Neuronal stem cell (in vitro differentiated cells): ENCODE results near the gene LIX1L.

Experiments
- DNase-seq: peaks from one replicate; pipeline ENCODE4 v3.0.0-alpha.2; 2013; ENCODE audit warnings: low spot score
- H2AFZ ChIP-seq: one replicate; pipeline ENCODE4 v1.6.1; 2013; ENCODE audit warnings: mild to moderate bottlenecking, low read length, inconsistent platforms
- H2AK5ac ChIP-seq: 2 replicates; pipeline ENCODE4 v1.6.1; 2013; ENCODE audit warnings: low read depth, mild to moderate bottlenecking, inconsistent platforms, low read length, moderate library complexity, mixed read lengths
- H2BK120ac ChIP-seq: 2 replicates; pipeline ENCODE4 v1.6.1; 2013; ENCODE audit warnings: low read depth, mild to moderate bottlenecking, inconsistent platforms, low read length, moderate library complexity, mixed read lengths
- H2BK12ac ChIP-seq: one replicate; pipeline ENCODE4 v1.6.1; 2013; ENCODE audit warnings: low read length, inconsistent platforms
- H2BK15ac ChIP-seq: 2 replicates; pipeline ENCODE4 v1.6.1; 2013; ENCODE audit warnings: mild to moderate bottlenecking, low read length, inconsistent platforms, mixed read lengths
- H2BK5ac ChIP-seq: one replicate; pipeline ENCODE4 v1.6.1; 2013; ENCODE audit warnings: inconsistent platforms, mild to moderate bottlenecking, low read length, moderate library complexity
- H3K14ac ChIP-seq: one replicate; pipeline ENCODE4 v1.6.1; 2013; ENCODE audit warnings: low read length, inconsistent platforms
- H3K18ac ChIP-seq: 2 replicates; pipeline ENCODE4 v1.6.1; 2013; ENCODE audit warnings: low read length, inconsistent platforms
- H3K23ac ChIP-seq: 2 replicates; pipeline ENCODE4 v1.6.1; 2013; ENCODE audit warnings: low read depth, mild to moderate bottlenecking, mixed read lengths, low read length, inconsistent platforms; ENCODE audit not compliant: poor library complexity
- H3K27ac ChIP-seq: replicated peaks from 3 replicates; pipeline ENCODE4 v1.5.1; 2013; ENCODE audit warnings: low read length, inconsistent platforms
- H3K27me3 ChIP-seq, 3 experiments: 2 replicates each; pipeline ENCODE4 v1.6.1; 2013; ENCODE audit warnings: low read length in 3 of 3, mild to moderate bottlenecking in 2 of 3, inconsistent platforms in 1 of 3, low read depth in 1 of 3, mixed read lengths in 1 of 3, moderate library complexity in 1 of 3; ENCODE audit not compliant: control insufficient read depth in 3 of 3, insufficient read depth in 3 of 3
- H3K36me3 ChIP-seq, 2 donors: replicated peaks in 1 of 2; 2 replicates each; pipeline ENCODE4 v1.6.1; 2013; ENCODE audit warnings: low read length in 2 of 2; ENCODE audit not compliant: control insufficient read depth in 2 of 2, insufficient read depth in 2 of 2
- H3K4ac ChIP-seq: 2 replicates; pipeline ENCODE4 v1.6.1; 2013; ENCODE audit warnings: inconsistent platforms, mild to moderate bottlenecking, low read length, moderate library complexity
- H3K4me1 ChIP-seq, 2 donors: 1 replicate in 1 of 2; 2 replicates in 1 of 2; pipeline ENCODE4 v1.6.1; 2013; ENCODE audit warnings: low read length in 2 of 2, low read depth in 1 of 2; ENCODE audit not compliant: control insufficient read depth in 2 of 2, insufficient read depth in 1 of 2
- H3K4me2 ChIP-seq: one replicate; pipeline ENCODE4 v1.6.1; 2013; ENCODE audit warnings: mild to moderate bottlenecking, low read length, inconsistent platforms; ENCODE audit not compliant: insufficient read depth, poor library complexity, severe bottlenecking
- H3K4me3 ChIP-seq, 2 donors: 2 replicates each; pipeline ENCODE4 v1.5.1; 2013; ENCODE audit warnings: low read length in 2 of 2, mild to moderate bottlenecking in 2 of 2, inconsistent platforms in 1 of 2, moderate library complexity in 1 of 2
- H3K79me1 ChIP-seq: one replicate; pipeline ENCODE4 v1.6.1; 2013; ENCODE audit warnings: low read depth, mild to moderate bottlenecking, inconsistent platforms, low read length, moderate library complexity
- H3K9ac ChIP-seq: one replicate; pipeline ENCODE4 v1.6.1; 2013; ENCODE audit warnings: mild to moderate bottlenecking, low read depth, low read length, inconsistent platforms; ENCODE audit not compliant: poor library complexity
- H3K9me3 ChIP-seq, 2 donors: replicated peaks in 1 of 2; 2 replicates each; pipeline versions ENCODE3 to v1.6.1; 2013; ENCODE audit warnings: low read length in 2 of 2, mild to moderate bottlenecking in 2 of 2, inconsistent platforms in 1 of 2, low read depth in 1 of 2, mixed read lengths in 1 of 2, moderate library complexity in 1 of 2; ENCODE audit not compliant: control insufficient read depth in 2 of 2, insufficient read depth in 1 of 2
- H4K8ac ChIP-seq: one replicate; pipeline ENCODE4 v1.6.1; 2013; ENCODE audit warnings: low read depth, mild to moderate bottlenecking, inconsistent platforms, low read length, moderate library complexity
- H4K91ac ChIP-seq: one replicate; pipeline ENCODE4 v1.6.1; 2013; ENCODE audit warnings: low read length, low read depth, mild to moderate bottlenecking, inconsistent platforms; ENCODE audit not compliant: poor library complexity
- WGBS, 2 donors: extraction: QIAGEN DNeasy Blood & Tissue Kit; methylation state at CpG; one replicate each; pipeline ENCODE4 v1.1.7; 2013; ENCODE audit warnings: missing lambda C conversion rate in 2 of 2, mixed read lengths in 1 of 2; ENCODE audit not compliant: insufficient read length in 2 of 2, insufficient replicate concordance in 1 of 2; ENCODE audit errors: extremely low coverage in 2 of 2; 5-methylcytosine and 5-hydroxymethylcytosine counted together

LIX1L gene

DNA sequence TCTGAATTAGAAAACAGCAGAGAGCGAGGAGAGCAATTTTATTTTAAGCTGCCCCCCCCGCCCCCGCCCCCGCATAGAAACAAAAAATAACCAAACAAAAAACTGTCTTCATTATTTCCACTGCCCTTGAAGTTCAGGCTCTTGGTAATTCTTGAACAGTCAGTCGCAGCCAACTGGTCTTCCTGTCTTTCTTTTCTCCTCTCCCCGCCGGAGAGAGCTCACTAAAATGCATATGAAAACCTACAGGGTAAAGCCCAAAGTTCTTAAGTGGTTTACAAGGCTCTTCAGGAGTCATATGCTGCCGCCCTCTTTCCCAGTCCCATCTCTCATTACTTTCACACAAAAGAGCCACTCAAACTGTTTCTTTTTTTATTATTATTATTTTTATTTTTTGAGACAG, 71.0 kb downstream of the LIX1L start:
- Histone ChIP-seq H3K4me1 (peaks cover 0 to 4% of the 10 kb centered on the region in 2 donors), H2AK5ac (no peak overlapping the region), H3K36me3 (no peaks in the 10 kb centered on the region), H4K91ac (no peak overlapping the region), H3K4me3 (no peak overlapping the region), H2BK15ac (no peak overlapping the region), H3K79me1 (no peaks in the 10 kb centered on the region), H3K27ac (no peak overlapping the region), H2BK12ac (no peak overlapping the region), H4K8ac (no peak overlapping the region), H3K18ac (no peak overlapping the region), H3K4me2 (no peak overlapping the region), H2AFZ (no peak overlapping the region), H3K14ac (no peak overlapping the region), H3K9me3 (no peaks in the 10 kb centered on the region), H3K4ac (no peak overlapping the region), H3K9ac (no peak overlapping the region), H3K27me3 (peaks cover 0 to 38% (median 19%) of the 10 kb centered on the region in 3 experiments), H2BK120ac (no peak overlapping the region), H2BK5ac (no peak overlapping the region), H3K23ac (no peak overlapping the region)
- no CpG with 5 or more reads among the region's 8 CpGs for WGBS, 2 donors
- no peak for DNase-seq

DNA sequence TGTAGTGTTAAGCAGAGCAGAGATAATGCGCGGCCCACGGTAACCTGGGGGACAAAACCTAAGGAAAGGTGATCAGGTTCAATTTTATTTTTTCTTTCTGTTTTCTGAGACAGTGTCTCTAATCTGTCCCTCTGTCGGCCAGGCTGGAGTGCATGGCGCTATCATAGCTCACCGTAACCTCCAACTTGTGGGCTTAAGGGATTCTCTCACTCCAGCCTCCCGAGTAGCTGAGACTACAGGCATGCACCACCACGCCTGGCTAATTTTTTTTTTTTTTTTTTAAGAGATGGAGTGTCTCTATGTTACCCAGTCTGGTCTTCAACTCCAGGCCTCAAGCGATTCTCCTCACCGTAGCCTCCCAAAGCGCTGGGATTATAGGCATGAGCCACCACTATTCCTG, 71.4 kb downstream of the LIX1L start:
- no CpG with 5 or more reads among the region's 11 CpGs for WGBS, 2 donors

DNA sequence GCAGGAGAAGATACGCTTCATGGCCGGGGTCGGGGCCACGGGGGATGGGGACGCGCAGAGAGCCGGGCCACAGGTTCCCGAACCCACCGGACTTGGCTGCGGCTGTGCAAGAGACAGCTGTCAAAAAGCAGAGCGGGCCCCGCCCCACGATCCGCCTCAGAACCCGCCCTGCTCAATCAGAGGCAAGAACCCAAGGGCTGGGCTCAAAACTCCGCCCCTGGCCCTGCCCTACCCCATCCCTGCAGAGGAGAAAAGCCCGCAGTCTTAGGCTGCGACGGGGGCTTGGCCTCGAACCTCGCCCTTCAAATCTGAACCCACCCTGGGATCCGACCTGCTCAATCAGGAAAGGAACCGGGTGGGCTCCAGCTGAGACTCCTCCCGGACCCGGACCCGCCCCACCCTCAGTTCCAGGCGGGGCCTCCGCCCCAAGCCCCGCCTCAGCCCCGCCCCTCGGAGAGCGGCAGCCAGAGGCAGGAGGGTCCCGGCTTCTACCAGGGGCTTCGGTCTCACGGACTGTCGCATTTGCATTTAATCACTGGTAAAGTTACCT, 72.0 kb downstream of the LIX1L start, which contains the start of gene ANKRD35:
Gene ANKRD35, minus strand, starts transcription at position 129 of the 550 bp plus-strand sequence. Its CDS starts 108 bp downstream, at position 21.
- H3K4me3 ChIP-seq, result peak within 1 kb of the TSS; percentile 57 to 83
- H2BK12ac ChIP-seq, result no peak within 1 kb of the TSS
- H2BK15ac ChIP-seq, result no peak within 1 kb of the TSS
- no peak within 1 kb of the TSS for H3K4ac ChIP-seq
- H3K4me2 ChIP-seq, result peak within 1 kb of the TSS; percentile 46
- H3K14ac ChIP-seq, result no peak within 1 kb of the TSS
- H3K79me1 ChIP-seq, result no peaks in the 10 kb centered on the region
- H3K27me3 ChIP-seq, result peaks cover 0 to 44% (median 19%) of the 10 kb centered on the region in 3 experiments
- no peak within 1 kb of the TSS for H3K27ac ChIP-seq
- no peak within 1 kb of the TSS for H2AK5ac ChIP-seq
- H3K18ac ChIP-seq, result peak within 1 kb of the TSS; percentile 20
- H4K91ac ChIP-seq, result no peak within 1 kb of the TSS
- H3K23ac ChIP-seq, result no peak within 1 kb of the TSS
- no peaks in the 10 kb centered on the region for H3K9me3 ChIP-seq
- no peaks in the 10 kb centered on the region for H3K36me3 ChIP-seq
- no peak within 1 kb of the TSS for H3K9ac ChIP-seq
- H3K4me1 ChIP-seq, result peaks cover 0 to 2% of the 10 kb centered on the region in 2 donors
- no peak within 1 kb of the TSS for H4K8ac ChIP-seq
- peak within 1 kb of the TSS; percentile 99 for H2AFZ ChIP-seq
- WGBS, 2 donors, result no CpG with 5 or more reads among the region's 36 CpGs
- no peak within 1 kb of the TSS for H2BK120ac ChIP-seq
- DNase-seq, result peak; percentile 75
- no peak within 1 kb of the TSS for H2BK5ac ChIP-seq

More for the DNA sequence above, 71.4 kb downstream of the LIX1L start:
- Histone ChIP-seq H3K4ac (no peak overlapping the region), H3K36me3 (no peaks in the 10 kb centered on the region), H3K27me3 (peaks cover 0 to 41% (median 19%) of the 10 kb centered on the region in 3 experiments), H3K9me3 (no peaks in the 10 kb centered on the region), H2BK5ac (no peak overlapping the region), H2BK15ac (no peak overlapping the region), H4K91ac (no peak overlapping the region), H3K4me3 (peak overlapping the region in 1 of 2 donors; percentile 57), H3K14ac (no peak overlapping the region), H4K8ac (no peak overlapping the region), H2AFZ (peak overlapping the region; percentile 99), H2BK12ac (no peak overlapping the region), H2BK120ac (no peak overlapping the region), H3K23ac (no peak overlapping the region), H3K4me2 (peak overlapping the region; percentile 46), H3K79me1 (no peaks in the 10 kb centered on the region), H3K4me1 (peaks cover 0 to 4% of the 10 kb centered on the region in 2 donors), H3K27ac (no peak overlapping the region), H3K18ac (no peak overlapping the region), H3K9ac (no peak overlapping the region), H2AK5ac (no peak overlapping the region)
- no peak for DNase-seq

DNA sequence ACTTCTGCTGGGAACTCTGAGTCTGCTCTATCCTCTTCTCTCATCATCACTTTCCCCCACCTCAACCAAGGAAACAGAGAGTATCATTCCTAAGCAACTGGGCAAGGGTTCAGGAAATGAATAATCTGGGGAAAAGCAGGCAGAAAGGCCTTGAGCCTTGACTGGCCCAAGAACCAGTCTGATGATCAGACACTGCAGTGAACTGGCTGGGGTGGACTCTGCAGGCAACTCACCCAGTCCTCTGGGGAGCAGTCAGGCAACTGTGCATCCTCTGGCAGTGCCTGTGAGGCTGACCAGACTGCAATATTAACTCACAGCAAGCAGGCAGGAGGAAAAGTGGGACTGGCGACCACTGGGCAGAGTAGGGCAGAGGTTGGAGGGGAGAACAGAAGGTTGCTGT, 73.1 kb downstream of the LIX1L start:
- Histone ChIP-seq H3K23ac (no peak overlapping the region), H2AFZ (no peak overlapping the region), H3K9ac (no peak overlapping the region), H3K27ac (no peak overlapping the region), H2BK5ac (no peak overlapping the region), H3K9me3 (no peaks in the 10 kb centered on the region), H2BK12ac (no peak overlapping the region), H3K27me3 (peaks cover 0 to 44% (median 19%) of the 10 kb centered on the region in 3 experiments), H4K91ac (no peak overlapping the region), H3K18ac (no peak overlapping the region), H2BK120ac (no peak overlapping the region), H4K8ac (no peak overlapping the region), H3K4me3 (no peak overlapping the region), H3K4me2 (no peak overlapping the region), H3K14ac (no peak overlapping the region), H3K36me3 (no peaks in the 10 kb centered on the region), H3K4me1 (peaks cover 3 to 4% of the 10 kb centered on the region in 2 donors), H3K4ac (no peak overlapping the region), H3K79me1 (no peaks in the 10 kb centered on the region), H2BK15ac (no peak overlapping the region), H2AK5ac (no peak overlapping the region)
- no peak for DNase-seq
- no CpG with 5 or more reads among the region's 1 CpG for WGBS, 2 donors
